SU-DHL-6 (cell line): ENCODE data around the gene PRDM1.

ENCODE experiments used
- H2AFZ ChIP-seq: fragments of 200-600 bp; sonication (generic); 2 replicates; pipeline ENCODE4 v1.6.1; 2014; ENCODE audit warnings: low read depth, mild to moderate bottlenecking, moderate library complexity, mixed read lengths, antibody characterized with exemption, low read length; ENCODE audit not compliant: severe bottlenecking
- H3F3A ChIP-seq: fragments of 200-600 bp; shearing (Covaris generic); 2 replicates; pipeline ENCODE4 v1.6.0; 2016; ENCODE audit warnings: antibody characterized with exemption, mild to moderate bottlenecking; ENCODE audit not compliant: insufficient read depth
- H3K27ac ChIP-seq: fragments of 200-600 bp; sonication (generic); 2 replicates; pipeline ENCODE4 v1.5.1; 2016; ENCODE audit warnings: low read depth, mild to moderate bottlenecking, low read length, moderate library complexity, mixed read lengths
- H3K27me3 ChIP-seq: fragments of 200-600 bp; sonication (generic), shearing (Covaris generic); 2 replicates; pipeline ENCODE4 v1.6.0; 2014; ENCODE audit warnings: mild to moderate bottlenecking, low read length
- H3K36me3 ChIP-seq: fragments of 200-600 bp; sonication (generic); 2 replicates; pipeline ENCODE4 v1.6.1; 2014; ENCODE audit warnings: mild to moderate bottlenecking, low read length, mixed read lengths
- H3K4me2 ChIP-seq: fragments of 300-600, 200-600 bp; shearing (Covaris generic), sonication (generic); 2 replicates; pipeline ENCODE4 v1.6.0; 2014; ENCODE audit warnings: low read length, low read depth, mild to moderate bottlenecking; ENCODE audit not compliant: poor library complexity, severe bottlenecking
- H3K4me3 ChIP-seq: fragments of 200-600 bp; sonication (generic); 2 replicates; pipeline ENCODE4 v1.5.1; 2014; ENCODE audit warnings: antibody characterized with exemption, low read length, mild to moderate bottlenecking, mixed read lengths; ENCODE audit not compliant: insufficient read depth, poor library complexity, severe bottlenecking
- H3K79me2 ChIP-seq: fragments of 200-600 bp; sonication (generic); 2 replicates; pipeline ENCODE4 v1.6.1; 2014; ENCODE audit warnings: mild to moderate bottlenecking, low read length, moderate library complexity; ENCODE audit not compliant: insufficient read depth
- H3K9ac ChIP-seq: fragments of 200-600 bp; sonication (generic); 2 replicates; pipeline ENCODE4 v1.7.0; 2014; ENCODE audit warnings: mild to moderate bottlenecking, low read length
- H3K9me2 ChIP-seq: fragments of 200-600 bp; sonication (generic); replicated peaks from 2 replicates; pipeline ENCODE4 v1.6.1; 2014; ENCODE audit warnings: low read length; ENCODE audit not compliant: insufficient read depth
- H3K9me3 ChIP-seq: fragments of 200-600 bp; sonication (generic); 2 replicates; pipeline ENCODE4 v1.6.1; 2014; ENCODE audit warnings: low read length, mixed read lengths; ENCODE audit not compliant: insufficient read depth
- H4K20me1 ChIP-seq: fragments of 200-600 bp; sonication (generic); 2 replicates; pipeline ENCODE4 v1.6.1; 2014; ENCODE audit warnings: low read depth, mild to moderate bottlenecking, antibody characterized with exemption, low read length, moderate library complexity, mixed read lengths
- EZH2phosphoT487 ChIP-seq: fragments of 200-600 bp; sonication (generic), shearing (Covaris generic); conservative IDR thresholded peaks from 2 replicates; pipeline ENCODE4 v1.6.1; 2018; ENCODE audit warnings: mild to moderate bottlenecking, antibody characterized with exemption, low read length, moderate library complexity, mixed read lengths
- TF ChIP-seq, protein P1 (sequence below): fragments of 200-600 bp; sonication (generic); IDR thresholded peaks from one replicate; pipeline ENCODE4 v1.5.1; 2017; ENCODE audit warnings: antibody characterized with exemption, mild to moderate bottlenecking, low read length, moderate library complexity; ENCODE audit not compliant: insufficient read depth, poor library complexity, severe bottlenecking

PRDM1 gene

GRCh38 chr6:106120006-106120405, 33.9 kb downstream of the PRDM1 start:
- Histone ChIP-seq H3F3A (no peaks in the 10 kb centered on the region), H3K9ac (no peak overlapping the region), H3K79me2 (no peaks in the 10 kb centered on the region), H2AFZ (no peak overlapping the region), H3K9me2 (no peaks in the 10 kb centered on the region), H3K36me3 (no peaks in the 10 kb centered on the region), H4K20me1 (no peaks in the 10 kb centered on the region), H3K9me3 (no peaks in the 10 kb centered on the region), H3K4me3 (no peak overlapping the region), H3K27me3 (no peaks in the 10 kb centered on the region), H3K4me2 (no peak overlapping the region), H3K27ac (no peak overlapping the region)
- TF ChIP-seq EZH2phosphoT487 = no peak
- TF ChIP-seq, protein P1, sequence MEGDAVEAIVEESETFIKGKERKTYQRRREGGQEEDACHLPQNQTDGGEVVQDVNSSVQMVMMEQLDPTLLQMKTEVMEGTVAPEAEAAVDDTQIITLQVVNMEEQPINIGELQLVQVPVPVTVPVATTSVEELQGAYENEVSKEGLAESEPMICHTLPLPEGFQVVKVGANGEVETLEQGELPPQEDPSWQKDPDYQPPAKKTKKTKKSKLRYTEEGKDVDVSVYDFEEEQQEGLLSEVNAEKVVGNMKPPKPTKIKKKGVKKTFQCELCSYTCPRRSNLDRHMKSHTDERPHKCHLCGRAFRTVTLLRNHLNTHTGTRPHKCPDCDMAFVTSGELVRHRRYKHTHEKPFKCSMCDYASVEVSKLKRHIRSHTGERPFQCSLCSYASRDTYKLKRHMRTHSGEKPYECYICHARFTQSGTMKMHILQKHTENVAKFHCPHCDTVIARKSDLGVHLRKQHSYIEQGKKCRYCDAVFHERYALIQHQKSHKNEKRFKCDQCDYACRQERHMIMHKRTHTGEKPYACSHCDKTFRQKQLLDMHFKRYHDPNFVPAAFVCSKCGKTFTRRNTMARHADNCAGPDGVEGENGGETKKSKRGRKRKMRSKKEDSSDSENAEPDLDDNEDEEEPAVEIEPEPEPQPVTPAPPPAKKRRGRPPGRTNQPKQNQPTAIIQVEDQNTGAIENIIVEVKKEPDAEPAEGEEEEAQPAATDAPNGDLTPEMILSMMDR = no peak

- Histone ChIP-seq H3K9me2 (no peaks in the 10 kb centered on the region), H4K20me1 (no peaks in the 10 kb centered on the region), H3K9ac (no peak overlapping the region), H3K4me2 (no peak overlapping the region), H3K4me3 (no peak overlapping the region), H3K9me3 (no peaks in the 10 kb centered on the region), H3F3A (no peaks in the 10 kb centered on the region), H3K79me2 (no peaks in the 10 kb centered on the region), H2AFZ (no peak overlapping the region), H3K27ac (no peak overlapping the region), H3K36me3 (no peaks in the 10 kb centered on the region), H3K27me3 (no peaks in the 10 kb centered on the region)
- no peak for TF ChIP-seq EZH2phosphoT487
- TF ChIP-seq, protein P1 = no peak
Measured at GRCh38 chr6:106120406-106120805, 34.3 kb downstream of the PRDM1 start.

- H4K20me1 ChIP-seq = no peaks in the 10 kb centered on the region
- H3K9me2 ChIP-seq = no peaks in the 10 kb centered on the region
- H3K36me3 ChIP-seq = no peaks in the 10 kb centered on the region
- no peaks in the 10 kb centered on the region for H3F3A ChIP-seq
- no peaks in the 10 kb centered on the region for H3K79me2 ChIP-seq
- no peak for TF ChIP-seq EZH2phosphoT487
- TF ChIP-seq, protein P1 = no peak
- H2AFZ ChIP-seq = no peak overlapping the region
- no peaks in the 10 kb centered on the region for H3K27me3 ChIP-seq
- no peaks in the 10 kb centered on the region for H3K9me3 ChIP-seq
- H3K9ac ChIP-seq = no peak overlapping the region
- no peak overlapping the region for H3K27ac ChIP-seq
- H3K4me3 ChIP-seq = no peak overlapping the region
- no peak overlapping the region for H3K4me2 ChIP-seq
Measured at GRCh38 chr6:106122306-106122918, 36.3 kb downstream of the PRDM1 start.
